HG03135 (cell line): Measurements from ENCODE around the gene TECPR2.
"Not testable (repeated sequence)": the region's sequence is repeated elsewhere in the genome, so short reads cannot be mapped to it uniquely, and the experiment has no call there.

ENCODE experiments used
- ATAC-seq: cut with Tn5 transposase; IDR thresholded peaks from one replicate; pipeline ENCODE4 v1.9.1; 2021; ENCODE audit warnings: mild to moderate bottlenecking, moderate library complexity; ENCODE audit not compliant: unreplicated experiment

Gene TECPR2

GRCh38 chr14:102544747-102545460 lies 182.2 kb downstream of the TECPR2 start:
- no peak for ATAC-seq

- ATAC-seq: no peak
Measured at GRCh38 chr14:102545461-102546265, 182.9 kb downstream of the TECPR2 start.

GRCh38 chr14:102548616-102549240 lies 186.0 kb downstream of the TECPR2 start:
- ATAC-seq: no peak

GRCh38 chr14:102550927-102551401 lies 188.2 kb downstream of the TECPR2 start:
- ATAC-seq: not testable (repeated sequence)
